ENCODE results near the gene BBOF1.

GRCh38 chr14:74085828-74086227, 66.7 kb downstream of the BBOF1 start:
- TF ChIP-seq JUN (IDR thresholded peaks at IDR 0.05; ENCODE audit: low read depth, low read length) = no peak
- no peak for TF ChIP-seq POLR2A (IDR thresholded peaks at IDR 0.05; ENCODE audit: control extremely low read depth in 1 of 2, low read depth in 2 of 2, low read length in 2 of 2)
- TF ChIP-seq PHF8 (conservative IDR thresholded peaks at IDR 0.05; ENCODE audit: low read depth, low read length) = no peak
- TF ChIP-seq ZNF274 (IDR thresholded peaks at IDR 0.05; ENCODE audit: borderline replicate concordance, extremely low read depth, low read length) = no peak
- TF ChIP-seq HDAC6 (IDR thresholded peaks at IDR 0.05; ENCODE audit: low read depth, low read length) = no peak
- TF ChIP-seq CHD2 (IDR thresholded peaks at IDR 0.05; ENCODE audit: low read length) = no peak
- no peak for TF ChIP-seq EZH2 (IDR thresholded peaks at IDR 0.05; ENCODE audit: low read depth, low read length, severe bottlenecking)
- TF ChIP-seq SAP30 (IDR thresholded peaks at IDR 0.05; ENCODE audit: insufficient read depth, insufficient replicate concordance, low read length) = no peak
- TF ChIP-seq, protein P1, sequence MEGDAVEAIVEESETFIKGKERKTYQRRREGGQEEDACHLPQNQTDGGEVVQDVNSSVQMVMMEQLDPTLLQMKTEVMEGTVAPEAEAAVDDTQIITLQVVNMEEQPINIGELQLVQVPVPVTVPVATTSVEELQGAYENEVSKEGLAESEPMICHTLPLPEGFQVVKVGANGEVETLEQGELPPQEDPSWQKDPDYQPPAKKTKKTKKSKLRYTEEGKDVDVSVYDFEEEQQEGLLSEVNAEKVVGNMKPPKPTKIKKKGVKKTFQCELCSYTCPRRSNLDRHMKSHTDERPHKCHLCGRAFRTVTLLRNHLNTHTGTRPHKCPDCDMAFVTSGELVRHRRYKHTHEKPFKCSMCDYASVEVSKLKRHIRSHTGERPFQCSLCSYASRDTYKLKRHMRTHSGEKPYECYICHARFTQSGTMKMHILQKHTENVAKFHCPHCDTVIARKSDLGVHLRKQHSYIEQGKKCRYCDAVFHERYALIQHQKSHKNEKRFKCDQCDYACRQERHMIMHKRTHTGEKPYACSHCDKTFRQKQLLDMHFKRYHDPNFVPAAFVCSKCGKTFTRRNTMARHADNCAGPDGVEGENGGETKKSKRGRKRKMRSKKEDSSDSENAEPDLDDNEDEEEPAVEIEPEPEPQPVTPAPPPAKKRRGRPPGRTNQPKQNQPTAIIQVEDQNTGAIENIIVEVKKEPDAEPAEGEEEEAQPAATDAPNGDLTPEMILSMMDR (IDR thresholded peaks at IDR 0.05; ENCODE audit: control extremely low read depth in 1 of 3, insufficient read depth in 1 of 3, low read depth in 1 of 3, low read length in 3 of 3) = no peak
- TF ChIP-seq SRF (IDR thresholded peaks at IDR 0.05; ENCODE audit: low read depth, low read length) = no peak
- TF ChIP-seq SUZ12 (IDR thresholded peaks at IDR 0.05; ENCODE audit: low read length) = no peak
